ENCODE measurements around the gene KDM4C. TPM values are rescaled to one million over a fixed set of nuclear protein-coding genes. Genes with fewer than 3 reads are reported as not detected.

KDM4C gene
- total RNA-seq, 1 experiment from 2014 or later, result 7.1 TPM

DNA sequence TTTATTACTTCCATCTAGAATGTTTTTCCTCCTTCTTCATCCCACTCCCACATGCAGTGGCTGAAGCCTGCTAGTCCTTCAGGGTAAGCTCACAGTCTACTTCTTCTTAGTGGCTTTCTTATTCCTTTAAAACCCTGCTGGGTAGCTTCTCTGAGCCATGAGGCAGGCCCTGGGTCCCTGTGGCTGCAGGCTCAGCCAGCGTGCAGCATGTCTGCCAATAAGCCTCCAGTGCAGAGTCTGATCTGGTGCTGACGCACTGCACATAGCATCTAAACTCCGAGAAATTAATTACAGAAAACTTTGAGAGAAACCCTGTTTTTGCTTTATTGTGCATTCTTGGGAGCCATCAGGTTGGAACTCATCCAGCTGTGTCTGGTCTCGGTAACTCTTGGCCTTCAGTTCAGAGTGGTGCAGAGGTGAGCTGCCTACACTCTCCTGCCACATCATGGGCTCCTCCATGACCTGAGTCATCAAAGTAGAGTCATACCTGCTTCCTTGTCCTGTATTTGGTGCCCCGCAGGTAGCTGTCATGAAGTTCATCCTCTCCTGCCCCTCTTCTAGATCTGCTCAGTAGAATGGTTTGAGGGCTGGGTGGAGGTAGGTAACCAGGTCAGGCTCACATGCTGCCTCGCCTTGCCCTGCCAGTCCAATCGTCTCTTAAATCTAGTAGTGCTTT, 339.4 kb downstream of the KDM4C start:
- no TSS peak for BruUV-seq (replicated peaks)
- DNase-seq (ENCODE audit: low read depth, low spot score), result no peak
- ChIA-PET POLR2A (no interaction called here), CTCF (no interaction called here)
- in situ Hi-C loops (cut with HindIII; ENCODE audit: low pct_unique_long_range_greater_than_20kb, low sequenced_read_pairs), result no loop called here
- H3K27ac ChIP-seq (ENCODE audit: low read length), result no peak overlapping the region
- TF ChIP-seq SIN3A (IDR thresholded peaks at IDR 0.05; ENCODE audit: borderline replicate concordance, insufficient read depth, low read depth, low read length), result no peak
- no peak for TF ChIP-seq CTCF (IDR thresholded peaks at IDR 0.05)
- no peak for TF ChIP-seq TCF7L2 (IDR thresholded peaks at IDR 0.05; ENCODE audit: low read depth, low read length)
- TF ChIP-seq POLR2AphosphoS5 (IDR thresholded peaks at IDR 0.05; ENCODE audit: low read depth, low read length), result no peak
- no peak for TF ChIP-seq REST (IDR thresholded peaks at IDR 0.05; ENCODE audit: insufficient read depth in 1 of 2, low read depth in 2 of 2, low read length in 1 of 2)
- no peaks in the 10 kb centered on the region for H3K4me1 ChIP-seq (ENCODE audit: control insufficient read depth, insufficient read depth, low read length)
- no peak for ATAC-seq
- H3K4me3 ChIP-seq (ENCODE audit: low read depth in 2 of 2, low read length in 2 of 2), result no peak overlapping the region
- no peaks in the 10 kb centered on the region for H3K36me3 ChIP-seq (ENCODE audit: control insufficient read depth, insufficient read depth, low read length)
- H3K27me3 ChIP-seq (ENCODE audit: control insufficient read depth, insufficient read depth, low read length), result no peaks in the 10 kb centered on the region
- intact Hi-C loops (cut with micrococcal nuclease; ENCODE audit: unreplicated experiment), result no loop called here
- H3K9me3 ChIP-seq (ENCODE audit: control insufficient read depth, insufficient read depth, low read depth, low read length), result no peaks in the 10 kb centered on the region

GRCh38 chr9:7097785-7098752, 340.3 kb downstream of the KDM4C start:
- BruUV-seq (replicated peaks), result no TSS peak

More at GRCh38 chr9:7097785-7098752, 340.3 kb downstream of the KDM4C start:
- Histone ChIP-seq H3K36me3 (ENCODE audit: control insufficient read depth, insufficient read depth, low read length) (no peaks in the 10 kb centered on the region), H3K27me3 (ENCODE audit: control insufficient read depth, insufficient read depth, low read length) (no peaks in the 10 kb centered on the region), H3K9me3 (ENCODE audit: control insufficient read depth, insufficient read depth, low read depth, low read length) (no peaks in the 10 kb centered on the region), H3K4me1 (ENCODE audit: control insufficient read depth, insufficient read depth, low read length) (no peaks in the 10 kb centered on the region), H3K4me3 (ENCODE audit: low read depth in 2 of 2, low read length in 2 of 2) (no peak overlapping the region), H3K27ac (ENCODE audit: low read length) (no peak overlapping the region)
- CTCF ChIA-PET, result no interaction called here
- intact Hi-C loops (cut with micrococcal nuclease; ENCODE audit: unreplicated experiment) (no loop called here), in situ Hi-C loops (cut with HindIII; ENCODE audit: low pct_unique_long_range_greater_than_20kb, low sequenced_read_pairs) (no loop called here)
- no peak for TF ChIP-seq TCF7L2 (IDR thresholded peaks at IDR 0.05; ENCODE audit: low read depth, low read length)
- TF ChIP-seq CTCF (IDR thresholded peaks at IDR 0.05), result no peak
- no peak for TF ChIP-seq SIN3A (IDR thresholded peaks at IDR 0.05; ENCODE audit: borderline replicate concordance, insufficient read depth, low read depth, low read length)
- TF ChIP-seq POLR2AphosphoS5 (IDR thresholded peaks at IDR 0.05; ENCODE audit: low read depth, low read length), result no peak
- TF ChIP-seq REST (IDR thresholded peaks at IDR 0.05; ENCODE audit: insufficient read depth in 1 of 2, low read depth in 2 of 2, low read length in 1 of 2), result no peak
- DNase-seq (ENCODE audit: low read depth, low spot score) (no peak), ATAC-seq (no peak)
- POLR2A ChIA-PET, result no interaction called here
